ENCODE results near the gene VPS26C. TPM values are rescaled to one million over a fixed set of nuclear protein-coding genes. Genes with fewer than 3 reads are reported as not detected.

Gene VPS26C
- total and polyA plus RNA-seq, 2 of the 8 experiments (the other 6 are each of a cell fraction or from before 2014, with no cell fraction given) = 43.5 to 71.6 TPM

- TF ChIP-seq KDM1A (IDR thresholded peaks at IDR 0.05; ENCODE audit: borderline replicate concordance, low read length) = no peak
- no peak for TF ChIP-seq CHD2 (IDR thresholded peaks at IDR 0.05; ENCODE audit: low read length)
- TF ChIP-seq RFX5 (IDR thresholded peaks at IDR 0.05; ENCODE audit: borderline replicate concordance, low read depth, low read length) = no peak
- no peak for TF ChIP-seq NRF1 (IDR thresholded peaks at IDR 0.05; ENCODE audit: low read depth, low read length)
- no peak for TF ChIP-seq GABPA (IDR thresholded peaks at IDR 0.05; ENCODE audit: borderline replicate concordance, insufficient read depth, low read length)
- TF ChIP-seq CEBPB (IDR thresholded peaks at IDR 0.05; ENCODE audit: low read depth, low read length) = no peak
Observed at GRCh38 chr21:37297364-37297763, 30.2 kb upstream of the VPS26C start (continued).
